ENCODE measurements around the gene TOP1.

Gene TOP1

GRCh38 chr20:41028359-41029149 is at the start of gene TOP1:
TOP1 (plus strand) TSS chr20:41028822; CDS start chr20:41029068, 246 bp downstream.
- peak within 1 kb of the TSS; percentile 89 for H3K4me3 ChIP-seq (ENCODE audit: low read depth, low read length)
- no peak for TF ChIP-seq CTCF (IDR thresholded peaks at IDR 0.05; ENCODE audit: control insufficient read depth, extremely low read depth, insufficient read depth)
- DNase-seq (ENCODE audit: low read depth): peak; percentile 99

DNA sequence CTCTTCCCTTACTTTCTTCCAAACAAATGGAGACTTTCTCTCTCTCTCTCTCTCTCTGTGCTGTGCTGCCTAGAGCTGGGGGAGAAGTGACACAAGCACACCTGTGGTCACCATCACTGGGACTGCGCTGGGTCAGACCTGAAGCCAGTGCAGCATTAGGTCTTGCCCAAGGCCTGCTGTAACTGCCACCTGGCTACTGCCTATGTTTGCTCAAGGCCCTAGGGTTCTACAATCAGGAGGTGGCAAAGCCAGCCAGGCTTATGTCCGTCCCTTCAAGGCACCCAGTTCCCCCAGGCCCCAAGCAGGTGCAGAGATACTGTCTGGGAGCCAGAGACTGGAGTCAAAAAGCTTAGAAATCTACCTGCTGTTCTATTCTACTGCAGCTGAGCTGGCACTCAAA is 49.4 kb upstream of the TOP1 start:
- DNase-seq (ENCODE audit: low read depth): no peak
- no peak for TF ChIP-seq CTCF (IDR thresholded peaks at IDR 0.05; ENCODE audit: control insufficient read depth, extremely low read depth, insufficient read depth)
- H3K4me3 ChIP-seq (ENCODE audit: low read depth, low read length): no peak overlapping the region

GRCh38 chr20:40980106-40980827 is 48.4 kb upstream of the TOP1 start:
- DNase-seq (ENCODE audit: low read depth): no peak
- no peak overlapping the region for H3K4me3 ChIP-seq (ENCODE audit: low read depth, low read length)

DNA sequence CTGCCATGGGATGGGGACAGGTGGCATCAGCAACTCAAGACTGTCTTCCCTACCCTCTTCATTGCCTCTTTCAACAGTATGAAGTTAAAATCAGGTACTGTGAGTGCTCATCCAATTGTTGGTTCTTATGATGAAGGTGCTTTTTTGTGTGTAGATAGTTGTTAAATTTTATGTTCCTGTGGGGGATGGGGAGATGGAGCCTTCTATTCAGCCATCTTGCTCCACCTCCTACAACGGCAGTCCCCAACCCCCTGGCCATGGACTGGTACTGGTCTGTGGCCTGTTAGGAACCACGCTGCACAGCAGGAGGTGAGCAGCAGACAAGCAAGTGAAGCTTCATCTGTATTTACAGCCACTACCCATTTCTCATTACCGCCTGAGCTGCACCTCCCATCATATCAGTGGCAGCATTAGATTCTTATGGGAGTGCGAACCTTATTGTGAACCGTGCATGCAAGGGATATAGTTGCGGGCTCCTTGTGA is 47.8 kb upstream of the TOP1 start:
- no peak overlapping the region for H3K4me3 ChIP-seq (ENCODE audit: low read depth, low read length)
- TF ChIP-seq CTCF (IDR thresholded peaks at IDR 0.05; ENCODE audit: control insufficient read depth, extremely low read depth, insufficient read depth): no peak
- no peak for DNase-seq (ENCODE audit: low read depth)

More at GRCh38 chr20:40980106-40980827, 48.4 kb upstream of the TOP1 start:
- TF ChIP-seq CTCF (IDR thresholded peaks at IDR 0.05; ENCODE audit: control insufficient read depth, extremely low read depth, insufficient read depth): no peak

- no peak for DNase-seq (ENCODE audit: low read depth)
- no peak for TF ChIP-seq CTCF (IDR thresholded peaks at IDR 0.05; ENCODE audit: control insufficient read depth, extremely low read depth, insufficient read depth)
- no peak overlapping the region for H3K4me3 ChIP-seq (ENCODE audit: low read depth, low read length)
Measured at GRCh38 chr20:40982415-40983145, 46.0 kb upstream of the TOP1 start.

DNA sequence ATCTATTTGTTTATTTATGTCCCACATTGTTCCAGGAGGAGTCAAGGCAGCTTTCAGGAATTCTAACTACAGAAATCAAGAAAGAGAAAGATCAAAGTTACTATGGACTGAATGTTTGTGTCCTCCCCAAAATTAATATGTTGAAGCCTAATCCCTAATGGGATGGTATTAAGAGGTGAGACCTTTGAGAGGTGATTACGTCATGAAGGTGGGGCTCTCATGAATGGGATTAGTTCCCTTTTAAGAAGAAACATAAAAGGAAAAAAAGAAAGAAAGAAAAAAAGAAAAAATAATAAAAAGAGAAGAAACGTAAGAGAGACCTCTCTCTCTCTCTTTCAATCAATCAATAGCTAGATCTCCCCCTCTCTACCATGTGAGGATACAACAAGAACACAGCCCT is 44.7 kb upstream of the TOP1 start:
- TF ChIP-seq CTCF (IDR thresholded peaks at IDR 0.05; ENCODE audit: control insufficient read depth, extremely low read depth, insufficient read depth): no peak
- H3K4me3 ChIP-seq (ENCODE audit: low read depth, low read length): no peak overlapping the region
- DNase-seq (ENCODE audit: low read depth): no peak
